Prostate gland (tissue), 2 donors: ENCODE measurements around the gene KRTAP19-7. TPM values are rescaled to one million over a fixed set of nuclear protein-coding genes. Genes with fewer than 3 reads are reported as not detected.

Experiments used
- DNase-seq: peaks from one replicate; pipeline ENCODE4 v3.0.0-alpha.2; 2019; ENCODE audit warnings: low spot score
- H3K27ac ChIP-seq, 2 donors: fragments of 200-600 bp; sonication (generic); 2 replicates each; pipeline ENCODE4 v1.5.1; 2017 to 2019
- H3K27me3 ChIP-seq: fragments of 200-600 bp; sonication (generic); replicated peaks from 2 replicates; pipeline ENCODE4 v1.5.1; 2019; ENCODE audit not compliant: insufficient read depth
- H3K36me3 ChIP-seq, 2 donors: fragments of 200-600 bp; sonication (generic); 1 replicate in 1 of 2; 2 replicates in 1 of 2; pipeline versions ENCODE4 v1.5.1 to v1.8.1; 2017 to 2019
- H3K4me1 ChIP-seq: fragments of 200-600 bp; sonication (generic); replicated peaks from 2 replicates; pipeline ENCODE4 v1.5.1; 2019
- H3K4me3 ChIP-seq, 2 donors: fragments of 200-600 bp; sonication (generic); 2 replicates each; pipeline ENCODE4 v1.5.1; 2017 to 2019
- H3K9me3 ChIP-seq: fragments of 200-600 bp; sonication (generic); 2 replicates; pipeline ENCODE4 v1.5.1; 2017
- POLR2A ChIP-seq: fragments of 450-650 bp; IDR thresholded peaks from one replicate; pipeline ENCODE4 v1.6.1; 2016; ENCODE audit warnings: antibody characterized with exemption, mild to moderate bottlenecking
- POLR2AphosphoS5 ChIP-seq: sonication (generic); formaldehyde crosslinking; IDR thresholded peaks from one replicate; pipeline ENCODE4 v1.6.1; 2017; ENCODE audit warnings: antibody characterized with exemption
- WGBS: methylation state at CpG from one replicate; pipeline ENCODE4 v1.1.5; 2018; 5-methylcytosine and 5-hydroxymethylcytosine counted together
- intact Hi-C: fragments of 100-400 bp; cut with DNase I; formaldehyde crosslinking; loops from one replicate; pipeline ENCODE4 v1.14.2; 2022
- small RNA-seq, 2 donors: library from RNA; depleted of rRNA; stranded (forward); fragments of <200 nt; gene quantifications; one replicate each; pipeline ENCODE3, GENCODE V24; 2016
- total RNA-seq, 2 donors: library from RNA; depleted of rRNA; stranded (reverse); fragments of >200 nt; gene quantifications; one replicate each; pipeline ENCODE4 v1.1.0, GENCODE V29; 2016
- TF ChIP-seq, protein P1 (sequence below), 4 experiments: fragments of 200-600 bp in 2 of 4; fragments of 450-650 bp in 2 of 4; sonication (generic) in 2 of 4; IDR thresholded peaks; 1 replicate in 3 of 4; 2 replicates in 1 of 4; pipeline ENCODE4 v1.5.1; 2016 to 2019; ENCODE audit warnings: antibody characterized with exemption in 4 of 4, mild to moderate bottlenecking in 2 of 4, moderate library complexity in 2 of 4

Gene KRTAP19-7
- total RNA-seq, 2 donors from 2014 or later, result not detected

DNA sequence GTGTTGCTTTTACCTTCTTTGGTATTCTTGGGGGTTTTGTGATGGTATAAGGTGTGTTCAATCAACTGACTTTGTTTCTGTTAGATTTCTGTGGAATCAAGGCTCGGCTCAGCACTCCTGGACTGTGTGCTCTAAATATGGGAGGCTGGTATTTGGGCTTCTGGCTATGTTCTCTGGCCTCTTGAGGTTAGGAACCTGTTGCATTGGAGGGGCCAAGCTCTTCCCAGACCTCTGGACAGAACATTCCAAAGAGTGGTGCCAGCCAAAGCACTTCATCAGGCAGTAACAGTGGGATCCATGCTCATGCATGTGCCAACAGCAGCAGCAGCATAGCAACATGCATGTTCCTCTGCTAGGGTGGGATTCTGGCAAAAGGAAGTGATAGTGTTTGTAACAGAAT lies 8.3 kb downstream of the KRTAP19-7 start:
- no peak for TF ChIP-seq POLR2A
- TF ChIP-seq, protein P1, sequence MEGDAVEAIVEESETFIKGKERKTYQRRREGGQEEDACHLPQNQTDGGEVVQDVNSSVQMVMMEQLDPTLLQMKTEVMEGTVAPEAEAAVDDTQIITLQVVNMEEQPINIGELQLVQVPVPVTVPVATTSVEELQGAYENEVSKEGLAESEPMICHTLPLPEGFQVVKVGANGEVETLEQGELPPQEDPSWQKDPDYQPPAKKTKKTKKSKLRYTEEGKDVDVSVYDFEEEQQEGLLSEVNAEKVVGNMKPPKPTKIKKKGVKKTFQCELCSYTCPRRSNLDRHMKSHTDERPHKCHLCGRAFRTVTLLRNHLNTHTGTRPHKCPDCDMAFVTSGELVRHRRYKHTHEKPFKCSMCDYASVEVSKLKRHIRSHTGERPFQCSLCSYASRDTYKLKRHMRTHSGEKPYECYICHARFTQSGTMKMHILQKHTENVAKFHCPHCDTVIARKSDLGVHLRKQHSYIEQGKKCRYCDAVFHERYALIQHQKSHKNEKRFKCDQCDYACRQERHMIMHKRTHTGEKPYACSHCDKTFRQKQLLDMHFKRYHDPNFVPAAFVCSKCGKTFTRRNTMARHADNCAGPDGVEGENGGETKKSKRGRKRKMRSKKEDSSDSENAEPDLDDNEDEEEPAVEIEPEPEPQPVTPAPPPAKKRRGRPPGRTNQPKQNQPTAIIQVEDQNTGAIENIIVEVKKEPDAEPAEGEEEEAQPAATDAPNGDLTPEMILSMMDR (IDR thresholded peaks at IDR 0.05), result no peak
- TF ChIP-seq POLR2AphosphoS5, result no peak

DNA sequence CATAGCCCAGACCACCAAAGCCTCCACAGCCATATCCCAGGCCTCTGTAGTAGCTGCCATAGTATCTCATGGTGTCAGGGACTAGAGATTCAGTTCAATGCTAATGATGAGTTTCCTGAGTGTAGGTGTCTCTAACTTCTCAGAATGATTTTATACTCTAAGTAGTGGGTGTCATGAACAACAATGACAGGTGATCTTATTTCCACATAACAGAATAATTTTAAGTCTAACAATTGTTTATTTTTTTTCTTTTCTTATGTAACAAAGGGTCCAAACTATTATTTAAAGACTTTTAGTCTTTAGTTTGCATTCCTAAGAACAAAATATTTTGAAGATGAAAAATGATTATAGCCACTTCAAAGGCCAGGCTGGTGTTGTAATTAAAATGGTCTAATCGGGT lies 19.4 kb downstream of the KRTAP19-7 start, which contains the start of gene KRTAP19-6:
KRTAP19-6 (minus strand) TSS at position 101 of the 400 bp plus-strand sequence; CDS start at position 70, 31 bp downstream.
- Histone ChIP-seq H3K9me3 (no peaks in the 10 kb centered on the region), H3K36me3 (no peaks in the 10 kb centered on the region), H3K4me1 (no peaks in the 10 kb centered on the region), H3K27ac (no peak within 1 kb of the TSS), H3K4me3 (no peak within 1 kb of the TSS), H3K27me3 (no peaks in the 10 kb centered on the region)
- no peak for DNase-seq
- 82% methylated on average over 1 of the region's 1 CpG for WGBS
- no peak for TF ChIP-seq POLR2A
- no peak for TF ChIP-seq POLR2AphosphoS5
- TF ChIP-seq, protein P1 (IDR thresholded peaks at IDR 0.05), result no peak
- intact Hi-C loops, result no loop called here

More for the DNA sequence above, 8.3 kb downstream of the KRTAP19-7 start:
- no peak overlapping the region for H3K4me3 ChIP-seq
- no peaks in the 10 kb centered on the region for H3K36me3 ChIP-seq
- H3K4me1 ChIP-seq, result no peaks in the 10 kb centered on the region
- intact Hi-C loops, result no loop called here
- 83% methylated on average over 1 of the region's 1 CpG for WGBS
- H3K27me3 ChIP-seq, result no peaks in the 10 kb centered on the region
- H3K27ac ChIP-seq, result no peak overlapping the region
- H3K9me3 ChIP-seq, result no peaks in the 10 kb centered on the region
- DNase-seq, result no peak

DNA sequence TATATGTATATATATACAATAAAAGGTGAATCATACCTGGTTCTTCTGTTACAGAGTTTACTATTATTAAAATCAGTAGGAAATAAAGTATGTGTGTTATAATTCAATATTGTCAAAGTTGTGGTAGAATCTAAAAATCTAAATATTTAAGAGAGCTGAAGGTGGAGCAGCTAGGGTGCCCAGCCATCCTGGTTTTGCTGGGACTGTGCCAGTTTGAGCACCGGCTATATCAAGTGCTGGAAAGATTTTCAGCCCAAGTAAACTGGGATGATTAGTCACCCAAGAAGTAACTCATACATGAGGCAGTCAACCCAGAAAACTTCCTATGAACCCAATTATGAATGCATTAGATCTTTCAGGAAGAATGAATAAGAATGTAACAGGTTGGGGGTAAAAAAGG lies 42.2 kb downstream of the KRTAP19-7 start:
- Histone ChIP-seq H3K4me1 (no peaks in the 10 kb centered on the region), H3K4me3 (no peak overlapping the region), H3K27me3 (no peaks in the 10 kb centered on the region), H3K27ac (no peak overlapping the region), H3K36me3 (no peaks in the 10 kb centered on the region), H3K9me3 (no peaks in the 10 kb centered on the region)
- no peak for DNase-seq
- TF ChIP-seq POLR2A (no peak), POLR2AphosphoS5 (no peak)
- TF ChIP-seq, protein P1 (IDR thresholded peaks at IDR 0.05), result no peak
- 86% methylated on average over 1 of the region's 1 CpG for WGBS
- intact Hi-C loops, result no loop called here

DNA sequence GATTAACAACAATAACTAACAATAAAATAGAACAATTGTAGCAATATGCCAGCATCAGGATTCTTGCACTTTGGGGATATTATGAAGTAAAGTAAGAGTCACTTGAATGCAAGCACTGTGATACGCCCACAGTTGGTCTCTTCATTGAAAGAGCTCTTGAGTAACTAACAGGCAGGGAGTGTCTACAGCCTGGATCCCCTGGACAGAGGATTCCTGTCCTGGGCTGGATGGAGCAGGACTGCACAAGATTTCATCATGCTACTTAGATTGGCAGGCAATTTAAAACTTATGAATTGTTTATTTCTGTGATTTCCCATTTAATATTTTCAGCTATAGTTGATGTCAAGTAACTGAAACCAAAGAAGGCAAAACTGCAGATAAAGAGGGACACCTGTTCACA lies 45.4 kb downstream of the KRTAP19-7 start:
- no peak for DNase-seq
- H3K36me3 ChIP-seq, result no peaks in the 10 kb centered on the region
- H3K4me1 ChIP-seq, result no peaks in the 10 kb centered on the region
- H3K27ac ChIP-seq, result no peak overlapping the region
- 90% methylated on average over 1 of the region's 1 CpG for WGBS
- TF ChIP-seq, protein P1 (IDR thresholded peaks at IDR 0.05), result no peak
- no peak for TF ChIP-seq POLR2A
- no peak for TF ChIP-seq POLR2AphosphoS5
- H3K9me3 ChIP-seq, result no peaks in the 10 kb centered on the region
- no peak overlapping the region for H3K4me3 ChIP-seq
- H3K27me3 ChIP-seq, result no peaks in the 10 kb centered on the region
- intact Hi-C loops, result no loop called here

Small RNA genes within 50 kb of the gene (small RNA-seq; reads per million reads assigned to genes)
- gene AP000567.1, result 0 reads per million in 2 donors
- 0 reads per million in 2 donors for gene KRTAP19-10P
- gene KRTAP19-11P, result 0 reads per million in 2 donors
- gene KRTAP22-1, result 0 reads per million in 2 donors
- 0 reads per million in 2 donors for gene KRTAP22-2

Other genes with a start within 250 kb of the KRTAP19-7 start
- gene KRTAP26-1, start 241.0 kb downstream of the KRTAP19-7 start, total RNA-seq, result not detected
- not detected for gene KRTAP27-1, start 223.6 kb downstream of the KRTAP19-7 start, total RNA-seq
- not detected for gene KRTAP23-1, start 212.7 kb downstream of the KRTAP19-7 start, total RNA-seq
- gene KRTAP13-2, start 189.0 kb downstream of the KRTAP19-7 start, total RNA-seq, result not detected
- not detected for gene KRTAP13-1, start 165.3 kb downstream of the KRTAP19-7 start, total RNA-seq
- gene KRTAP13-3, start 135.4 kb downstream of the KRTAP19-7 start, total RNA-seq, result not detected
- not detected for gene KRTAP13-4, start 131.1 kb downstream of the KRTAP19-7 start, total RNA-seq
- gene KRTAP15-1, start 121.0 kb downstream of the KRTAP19-7 start, total RNA-seq, result not detected
- gene KRTAP19-1, start 80.9 kb downstream of the KRTAP19-7 start, total RNA-seq, result not detected
- not detected for gene KRTAP19-2, start 73.9 kb downstream of the KRTAP19-7 start, total RNA-seq
- not detected for gene KRTAP19-3, start 69.3 kb downstream of the KRTAP19-7 start, total RNA-seq
- gene KRTAP19-4, start 64.1 kb downstream of the KRTAP19-7 start, total RNA-seq, result not detected
- not detected for gene KRTAP19-5, start 59.2 kb downstream of the KRTAP19-7 start, total RNA-seq
- not detected for gene KRTAP19-6, start 19.4 kb downstream of the KRTAP19-7 start, total RNA-seq
- gene KRTAP22-2, start 29.1 kb upstream of the KRTAP19-7 start, total RNA-seq, result not detected
- gene KRTAP6-3, start 31.1 kb upstream of the KRTAP19-7 start, total RNA-seq, result not detected
- gene KRTAP6-2, start 37.6 kb upstream of the KRTAP19-7 start, total RNA-seq, result not detected
- gene KRTAP22-1, start 39.8 kb upstream of the KRTAP19-7 start, total RNA-seq, result not detected
- gene KRTAP6-1, start 52.6 kb upstream of the KRTAP19-7 start, total RNA-seq, result not detected
- gene KRTAP20-1, start 55.1 kb upstream of the KRTAP19-7 start, total RNA-seq, result not detected
- gene KRTAP20-4, start 59.3 kb upstream of the KRTAP19-7 start, total RNA-seq, result not detected
- not detected for gene KRTAP20-2, start 73.9 kb upstream of the KRTAP19-7 start, total RNA-seq
- not detected for gene KRTAP20-3, start 81.5 kb upstream of the KRTAP19-7 start, total RNA-seq
- gene KRTAP21-3, start 157.5 kb upstream of the KRTAP19-7 start, total RNA-seq, result not detected
- not detected for gene KRTAP21-2, start 185.9 kb upstream of the KRTAP19-7 start, total RNA-seq
- not detected for gene KRTAP21-1, start 194.1 kb upstream of the KRTAP19-7 start, total RNA-seq